Right ventricle myocardium inferior (tissue), 1 donor: ENCODE results near the gene ZC3H11A. TPM values are rescaled to one million over a fixed set of nuclear protein-coding genes. Genes with fewer than 3 reads are reported as not detected.
A peak's percentile ranks its signal among the peaks of the same experiment; 100 is the strongest.
"Not testable (repeated sequence)": the region's sequence is repeated elsewhere in the genome, so short reads cannot be mapped to it uniquely, and the experiment has no call there.

Experiments used
- ATAC-seq: fragments of 200-7000 bp; cut with Tn5 transposase; one replicate; pipeline ENCODE4 v1.9.1; 2020; ENCODE audit warnings: mild to moderate bottlenecking, moderate library complexity
- DNase-seq: peaks from one replicate; pipeline ENCODE4 v3.0.0; 2021; ENCODE audit errors: missing footprints
- intact Hi-C: fragments of 100-400 bp; cut with DNase I; formaldehyde crosslinking; loops from one replicate; pipeline ENCODE4 v1.11.0; 2022
- long read RNA-seq: library from polyadenylated mRNA; unstranded; transcript quantifications from one replicate; pipeline ENCODE4 v2.0.0, GENCODE V29; 2021
- total RNA-seq: library from RNA; stranded (reverse); fragmentation: NEBNext Ultra II Directional; extraction: Animal tissue kit (Norgen Biotek cat#: 25700); gene quantifications from one replicate; pipeline ENCODE4 v1.2.1, GENCODE V29; 2021
- donor health status: DM: no; HTN: yes; CAD: no; lungs with severe emphysema.

Gene ZC3H11A
- total RNA-seq, result 54.4 TPM
- long read RNA-seq, full-length matches to known transcripts, result 2 of 11 reads
- long read RNA-seq, partial matches to known transcripts, result 3 of 11 reads
- long read RNA-seq, other reads (novel, unspliced or antisense), result 6 of 11 reads

GRCh38 chr1:203795441-203796235 is at the start of gene ZC3H11A, which contains the start of gene ZBED6:
Gene ZC3H11A, plus strand, starts transcription at chr1:203795623. Its CDS starts 21,448 bp downstream, at chr1:203817071.
Gene ZBED6, plus strand, starts transcription at chr1:203795623. Its CDS starts 1,900 bp downstream, at chr1:203797523.
- intact Hi-C loops, result loop anchor here (10.0 kb wide), 1 partner anchor 171 kb away; the partner anchor contains the start of gene ATP2B4
- peak; percentile 99 for DNase-seq

GRCh38 chr1:203746281-203746680 is 49.1 kb upstream of the ZC3H11A start:
- no peak for ATAC-seq
- intact Hi-C loops, result no loop called here
- DNase-seq, result no peak

More at GRCh38 chr1:203795441-203796235, at the start of gene ZC3H11A, which contains the start of gene ZBED6:
- ATAC-seq, result peak; percentile 98

- no peak for ATAC-seq
- intact Hi-C loops, result no loop called here
- DNase-seq, result no peak
Observed at GRCh38 chr1:203751051-203751450, 44.4 kb upstream of the ZC3H11A start.

- DNase-seq, ATAC-seq, intact Hi-C loops: not testable (repeated sequence)
Observed at GRCh38 chr1:203751618-203752361, 43.6 kb upstream of the ZC3H11A start.

GRCh38 chr1:203754455-203754864 is 41.0 kb upstream of the ZC3H11A start:
- intact Hi-C loops, result no loop called here
- no peak for ATAC-seq
- DNase-seq, result no peak

- intact Hi-C loops, result no loop called here
- DNase-seq, result no peak
- no peak for ATAC-seq
Observed at GRCh38 chr1:203756036-203756435, 39.4 kb upstream of the ZC3H11A start.

GRCh38 chr1:203758749-203759148 is 36.7 kb upstream of the ZC3H11A start:
- intact Hi-C loops, DNase-seq, ATAC-seq: not testable (repeated sequence)

GRCh38 chr1:203760506-203760905 is 34.9 kb upstream of the ZC3H11A start:
- no peak for DNase-seq
- intact Hi-C loops, result no loop called here

GRCh38 chr1:203761958-203762357 is 33.5 kb upstream of the ZC3H11A start:
- DNase-seq, ATAC-seq, intact Hi-C loops: not testable (repeated sequence)

More at GRCh38 chr1:203760506-203760905, 34.9 kb upstream of the ZC3H11A start:
- ATAC-seq, result no peak

- ATAC-seq, result no peak
- intact Hi-C loops, result no loop called here
- DNase-seq, result no peak
Observed at GRCh38 chr1:203763505-203763904, 31.9 kb upstream of the ZC3H11A start.

- DNase-seq (no peak), ATAC-seq (no peak)
- intact Hi-C loops, result no loop called here
Observed at GRCh38 chr1:203764105-203765028, 31.1 kb upstream of the ZC3H11A start.

GRCh38 chr1:203765029-203765837 is 30.2 kb upstream of the ZC3H11A start, which contains the start of gene LAX1:
Gene LAX1, plus strand, starts transcription at chr1:203765183. Its CDS starts 383 bp downstream, at chr1:203765566.
- no peak for DNase-seq
- intact Hi-C loops, result no loop called here
- no peak for ATAC-seq

GRCh38 chr1:203768256-203768655 is 27.2 kb upstream of the ZC3H11A start:
- DNase-seq (no peak), ATAC-seq (no peak)
- intact Hi-C loops, result no loop called here

GRCh38 chr1:203769505-203770343 is 25.7 kb upstream of the ZC3H11A start:
- DNase-seq (peak; percentile 82), ATAC-seq (peak; percentile 88)
- intact Hi-C loops, result no loop called here

GRCh38 chr1:203771901-203772301 is 23.5 kb upstream of the ZC3H11A start:
- intact Hi-C loops, result no loop called here

GRCh38 chr1:203772836-203773235 is 22.6 kb upstream of the ZC3H11A start:
- no peak for DNase-seq
- ATAC-seq, result no peak
- intact Hi-C loops, result no loop called here

More at GRCh38 chr1:203771901-203772301, 23.5 kb upstream of the ZC3H11A start:
- DNase-seq, result no peak
- peak; percentile 5 for ATAC-seq
